Vagina (tissue), 2 donors: Measurements from ENCODE around the gene TXNRD1.

Experiments
- POLR2A ChIP-seq, 2 donors: fragments of 450-650 bp; IDR thresholded peaks; one replicate each; pipeline ENCODE4 v1.6.1; 2017; ENCODE audit warnings: antibody characterized with exemption in 2 of 2, mild to moderate bottlenecking in 2 of 2, moderate library complexity in 2 of 2
- POLR2AphosphoS5 ChIP-seq, 2 donors: sonication (generic); formaldehyde crosslinking; IDR thresholded peaks; one replicate each; pipeline ENCODE4 v1.9.0; 2017; ENCODE audit warnings: antibody characterized with exemption in 2 of 2, mild to moderate bottlenecking in 2 of 2, low read depth in 1 of 2; ENCODE audit not compliant: insufficient read depth in 1 of 2
- TF ChIP-seq, protein P1 (sequence below), 3 experiments: fragments of 450-650 bp in 2 of 3; fragments of 200-600 bp in 1 of 3; sonication (generic) in 1 of 3; IDR thresholded peaks; one replicate each; pipeline ENCODE4 v1.5.1; 2017 to 2019; ENCODE audit warnings: antibody characterized with exemption in 3 of 3, mild to moderate bottlenecking in 2 of 3, moderate library complexity in 2 of 3

DNA sequence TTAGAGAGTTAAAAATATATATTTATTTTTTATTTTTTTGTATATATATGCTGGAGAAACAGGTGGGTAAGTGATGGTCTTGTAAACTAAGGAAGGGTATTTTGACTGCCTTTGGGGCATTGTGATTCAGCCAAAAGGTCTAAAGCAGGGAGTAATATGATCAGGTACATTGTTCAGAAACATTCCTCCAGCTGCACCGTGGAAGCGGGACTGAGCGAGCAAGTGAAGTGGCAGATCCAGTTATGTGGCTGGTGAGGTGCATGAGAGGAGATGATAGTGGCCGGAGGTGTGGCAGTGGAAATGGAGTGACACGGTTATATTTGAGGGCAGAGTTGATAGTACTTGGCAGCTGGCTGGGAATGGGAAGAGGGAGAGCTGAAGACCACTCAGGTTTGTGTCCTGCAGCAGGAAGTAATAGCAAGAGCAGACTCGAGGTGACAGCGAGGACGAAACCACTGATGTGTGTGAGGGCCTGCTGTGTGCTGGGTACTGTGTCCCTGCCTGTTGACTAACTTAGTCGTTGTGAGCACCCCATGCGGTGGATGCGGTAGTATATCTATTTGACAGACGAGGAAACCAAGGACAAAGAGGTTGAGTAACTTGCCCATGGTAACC is 127.2 kb downstream of the TXNRD1 start:
- TF ChIP-seq, protein P1, sequence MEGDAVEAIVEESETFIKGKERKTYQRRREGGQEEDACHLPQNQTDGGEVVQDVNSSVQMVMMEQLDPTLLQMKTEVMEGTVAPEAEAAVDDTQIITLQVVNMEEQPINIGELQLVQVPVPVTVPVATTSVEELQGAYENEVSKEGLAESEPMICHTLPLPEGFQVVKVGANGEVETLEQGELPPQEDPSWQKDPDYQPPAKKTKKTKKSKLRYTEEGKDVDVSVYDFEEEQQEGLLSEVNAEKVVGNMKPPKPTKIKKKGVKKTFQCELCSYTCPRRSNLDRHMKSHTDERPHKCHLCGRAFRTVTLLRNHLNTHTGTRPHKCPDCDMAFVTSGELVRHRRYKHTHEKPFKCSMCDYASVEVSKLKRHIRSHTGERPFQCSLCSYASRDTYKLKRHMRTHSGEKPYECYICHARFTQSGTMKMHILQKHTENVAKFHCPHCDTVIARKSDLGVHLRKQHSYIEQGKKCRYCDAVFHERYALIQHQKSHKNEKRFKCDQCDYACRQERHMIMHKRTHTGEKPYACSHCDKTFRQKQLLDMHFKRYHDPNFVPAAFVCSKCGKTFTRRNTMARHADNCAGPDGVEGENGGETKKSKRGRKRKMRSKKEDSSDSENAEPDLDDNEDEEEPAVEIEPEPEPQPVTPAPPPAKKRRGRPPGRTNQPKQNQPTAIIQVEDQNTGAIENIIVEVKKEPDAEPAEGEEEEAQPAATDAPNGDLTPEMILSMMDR (IDR thresholded peaks at IDR 0.05) = no peak
- no peak for TF ChIP-seq POLR2AphosphoS5 (IDR thresholded peaks at IDR 0.05; ENCODE audit: insufficient read depth in 1 of 2, low read depth in 1 of 2)
- no peak for TF ChIP-seq POLR2A (IDR thresholded peaks at IDR 0.05)
